Breast epithelium (tissue), 4 donors: ENCODE data around the gene EPB41L2. TPM values are rescaled to one million over a fixed set of nuclear protein-coding genes. Genes with fewer than 3 reads are reported as not detected.

Experiments used
- DNase-seq, 2 donors: peaks; one replicate each; pipeline ENCODE4 v3.0.0-alpha.2; 2019; ENCODE audit warnings: low spot score in 2 of 2
- H3K27ac ChIP-seq, 2 donors: fragments of 200-600 bp; sonication (generic) in 1 of 2; one replicate each; pipeline ENCODE4 v1.5.1; 2016 to 2019; ENCODE audit warnings: mild to moderate bottlenecking in 1 of 2
- H3K27me3 ChIP-seq, 2 donors: fragments of 200-600 bp; sonication (generic) in 1 of 2; one replicate each; pipeline versions ENCODE4 v1.5.1 to v1.6.0; 2017 to 2019; ENCODE audit warnings: control low read depth in 1 of 2, mild to moderate bottlenecking in 1 of 2
- H3K36me3 ChIP-seq: fragments of 200-600 bp; one replicate; pipeline ENCODE4 v1.5.1; 2019
- H3K4me1 ChIP-seq, 2 donors: fragments of 200-600 bp; sonication (generic); one replicate each; pipeline ENCODE4 v1.5.1; 2016 to 2019; ENCODE audit warnings: control low read depth in 1 of 2
- H3K4me3 ChIP-seq, 3 donors: fragments of 200-600 bp; sonication (generic); 1 replicate in 2 of 3; 2 replicates in 1 of 3; pipeline ENCODE4 v1.5.1; 2016 to 2019; ENCODE audit warnings: mild to moderate bottlenecking in 3 of 3, moderate library complexity in 2 of 3
- H3K9me3 ChIP-seq, 2 donors: fragments of 200-600 bp; sonication (generic) in 1 of 2; one replicate each; pipeline ENCODE4 v1.5.1; 2016 to 2019; ENCODE audit warnings: control low read depth in 1 of 2
- POLR2A ChIP-seq: fragments of 450-650 bp; IDR thresholded peaks from one replicate; pipeline ENCODE4 v1.6.1; 2016; ENCODE audit warnings: antibody characterized with exemption, mild to moderate bottlenecking, moderate library complexity
- POLR2AphosphoS5 ChIP-seq, 3 donors: sonication (generic); formaldehyde crosslinking; IDR thresholded peaks; one replicate each; pipeline ENCODE4 v1.6.1; 2017; ENCODE audit warnings: antibody characterized with exemption in 3 of 3
- intact Hi-C: fragments of 100-400 bp; cut with DNase I; formaldehyde crosslinking; loops from one replicate; pipeline ENCODE4 v1.15.1; 2023; ENCODE audit warnings: low total_unique reads
- total RNA-seq, 3 donors: library from RNA; depleted of rRNA; stranded (reverse); fragments of >200 nt; gene quantifications; one replicate each; pipeline ENCODE4 v1.1.0, GENCODE V29; 2016
- TF ChIP-seq, protein P1 (sequence below), 3 donors: fragments of 450-650 bp; IDR thresholded peaks; one replicate each; pipeline ENCODE4 v1.5.1; 2016 to 2017; ENCODE audit warnings: antibody characterized with exemption in 3 of 3, mild to moderate bottlenecking in 3 of 3, moderate library complexity in 3 of 3

EPB41L2 gene
- total RNA-seq, 3 donors from 2014 or later = 72.7 to 110 (median 101) TPM

- no peaks in the 10 kb centered on the region for H3K27me3 ChIP-seq
- H3K4me1 ChIP-seq = no peaks in the 10 kb centered on the region
- intact Hi-C loops = loop anchor here (5.0 kb wide), 1 partner anchor 819 kb away; no protein-coding TSS in a partner anchor
- H3K36me3 ChIP-seq = no peaks in the 10 kb centered on the region
- no peak overlapping the region for H3K27ac ChIP-seq
- no peak for TF ChIP-seq POLR2AphosphoS5 (IDR thresholded peaks at IDR 0.05)
- TF ChIP-seq, protein P1, sequence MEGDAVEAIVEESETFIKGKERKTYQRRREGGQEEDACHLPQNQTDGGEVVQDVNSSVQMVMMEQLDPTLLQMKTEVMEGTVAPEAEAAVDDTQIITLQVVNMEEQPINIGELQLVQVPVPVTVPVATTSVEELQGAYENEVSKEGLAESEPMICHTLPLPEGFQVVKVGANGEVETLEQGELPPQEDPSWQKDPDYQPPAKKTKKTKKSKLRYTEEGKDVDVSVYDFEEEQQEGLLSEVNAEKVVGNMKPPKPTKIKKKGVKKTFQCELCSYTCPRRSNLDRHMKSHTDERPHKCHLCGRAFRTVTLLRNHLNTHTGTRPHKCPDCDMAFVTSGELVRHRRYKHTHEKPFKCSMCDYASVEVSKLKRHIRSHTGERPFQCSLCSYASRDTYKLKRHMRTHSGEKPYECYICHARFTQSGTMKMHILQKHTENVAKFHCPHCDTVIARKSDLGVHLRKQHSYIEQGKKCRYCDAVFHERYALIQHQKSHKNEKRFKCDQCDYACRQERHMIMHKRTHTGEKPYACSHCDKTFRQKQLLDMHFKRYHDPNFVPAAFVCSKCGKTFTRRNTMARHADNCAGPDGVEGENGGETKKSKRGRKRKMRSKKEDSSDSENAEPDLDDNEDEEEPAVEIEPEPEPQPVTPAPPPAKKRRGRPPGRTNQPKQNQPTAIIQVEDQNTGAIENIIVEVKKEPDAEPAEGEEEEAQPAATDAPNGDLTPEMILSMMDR (IDR thresholded peaks at IDR 0.05) = no peak
- no peak for TF ChIP-seq POLR2A
- H3K9me3 ChIP-seq = no peaks in the 10 kb centered on the region
- DNase-seq = no peak
- H3K4me3 ChIP-seq = no peak overlapping the region
Measured at GRCh38 chr6:130841128-130841728, 221.8 kb downstream of the EPB41L2 start.

DNA sequence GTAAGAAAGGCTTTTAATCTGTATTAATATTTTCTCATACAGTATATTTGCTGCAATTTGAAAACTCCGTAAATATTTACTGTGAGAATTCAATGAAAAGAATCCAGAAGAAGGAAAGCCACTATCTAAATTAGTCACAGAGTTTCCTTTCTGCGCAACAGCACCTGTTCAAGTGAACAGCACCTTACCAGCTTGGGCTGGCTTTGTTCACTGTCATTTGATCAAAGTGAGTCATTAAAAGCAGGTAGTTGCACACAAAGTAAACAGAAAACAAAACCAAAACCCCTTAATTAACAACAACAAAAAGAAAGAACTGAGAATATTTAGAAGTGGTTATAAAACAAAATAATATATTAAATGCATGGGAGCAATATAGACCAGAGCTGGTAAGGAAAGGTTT, 223.0 kb downstream of the EPB41L2 start:
- Histone ChIP-seq H3K27ac (no peak overlapping the region), H3K4me3 (no peak overlapping the region), H3K27me3 (no peaks in the 10 kb centered on the region), H3K9me3 (no peaks in the 10 kb centered on the region), H3K4me1 (no peaks in the 10 kb centered on the region), H3K36me3 (no peaks in the 10 kb centered on the region)
- intact Hi-C loops = loop anchor here (5.0 kb wide), 1 partner anchor 818 kb away; no protein-coding TSS in a partner anchor
- no peak for TF ChIP-seq POLR2AphosphoS5 (IDR thresholded peaks at IDR 0.05)
- TF ChIP-seq POLR2A = no peak
- TF ChIP-seq, protein P1 (IDR thresholded peaks at IDR 0.05) = no peak
- no peak for DNase-seq

DNA sequence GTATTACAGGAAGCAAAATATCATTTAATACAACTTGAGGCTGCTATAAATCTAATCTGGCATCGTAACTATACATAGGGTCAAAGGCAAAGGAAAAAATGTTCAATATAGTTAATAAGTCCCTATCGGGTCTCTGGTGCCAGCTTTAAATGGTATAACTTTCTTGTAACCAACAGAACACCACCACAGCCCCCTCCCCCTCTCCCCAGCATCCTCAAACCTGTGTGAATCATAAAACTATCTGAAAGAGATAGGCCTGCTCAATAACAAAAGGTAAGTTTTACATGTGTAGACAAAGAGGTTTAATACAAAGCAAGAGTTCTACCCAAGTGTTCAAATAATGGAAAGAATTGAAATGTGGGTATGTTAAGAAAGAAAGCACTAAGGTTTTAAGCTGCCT, 223.7 kb downstream of the EPB41L2 start:
- no peaks in the 10 kb centered on the region for H3K27me3 ChIP-seq
- no peaks in the 10 kb centered on the region for H3K4me1 ChIP-seq
- intact Hi-C loops = no loop called here
- no peaks in the 10 kb centered on the region for H3K36me3 ChIP-seq
- no peak overlapping the region for H3K4me3 ChIP-seq
- no peaks in the 10 kb centered on the region for H3K9me3 ChIP-seq
- TF ChIP-seq POLR2AphosphoS5 (IDR thresholded peaks at IDR 0.05) (no peak), POLR2A (no peak)
- TF ChIP-seq, protein P1 (IDR thresholded peaks at IDR 0.05) = no peak
- H3K27ac ChIP-seq = no peak overlapping the region
- DNase-seq = no peak

- Histone ChIP-seq H3K36me3 (no peaks in the 10 kb centered on the region), H3K9me3 (no peaks in the 10 kb centered on the region), H3K4me1 (no peaks in the 10 kb centered on the region), H3K27me3 (no peaks in the 10 kb centered on the region), H3K4me3 (no peak overlapping the region), H3K27ac (no peak overlapping the region)
- TF ChIP-seq POLR2A = no peak
- no peak for TF ChIP-seq POLR2AphosphoS5 (IDR thresholded peaks at IDR 0.05)
- TF ChIP-seq, protein P1 (IDR thresholded peaks at IDR 0.05) = no peak
- DNase-seq = no peak
- intact Hi-C loops = no loop called here
Measured at GRCh38 chr6:130838951-130839350, 224.1 kb downstream of the EPB41L2 start.

DNA sequence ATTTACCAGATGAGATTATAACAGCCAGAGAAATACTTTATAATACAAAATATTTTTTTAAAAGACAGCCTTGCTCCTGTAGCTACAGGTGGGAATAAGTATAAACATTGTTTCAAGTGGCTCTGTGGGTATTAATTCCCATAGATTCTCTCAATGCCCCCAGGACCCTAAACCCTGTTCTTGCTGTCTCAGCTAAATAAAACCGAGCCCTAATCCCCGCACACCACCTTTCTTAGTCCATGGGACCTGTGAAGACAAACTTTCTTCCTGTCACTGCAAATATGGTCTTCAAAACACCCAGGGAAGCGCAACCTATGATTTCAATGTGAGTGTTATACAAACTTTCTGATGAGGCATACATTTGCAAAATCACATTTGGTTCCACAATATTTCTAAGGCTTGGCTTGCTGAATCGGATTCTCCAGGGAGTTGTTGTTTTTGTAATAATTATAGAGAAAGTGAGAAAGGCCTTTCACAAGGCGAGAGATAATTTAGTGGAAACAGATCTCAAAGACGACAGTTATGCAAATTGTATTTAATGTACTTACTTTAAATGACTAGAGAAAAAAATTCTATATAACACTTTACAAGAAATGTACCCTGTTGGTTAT, 224.7 kb downstream of the EPB41L2 start:
- Histone ChIP-seq H3K27ac (no peak overlapping the region), H3K4me1 (no peaks in the 10 kb centered on the region), H3K27me3 (no peaks in the 10 kb centered on the region), H3K9me3 (no peaks in the 10 kb centered on the region), H3K4me3 (no peak overlapping the region), H3K36me3 (no peaks in the 10 kb centered on the region)
- TF ChIP-seq POLR2AphosphoS5 (IDR thresholded peaks at IDR 0.05) = no peak
- no peak for TF ChIP-seq POLR2A
- TF ChIP-seq, protein P1 (IDR thresholded peaks at IDR 0.05) = no peak
- no peak for DNase-seq
- intact Hi-C loops = no loop called here
